Measurements from ENCODE around the gene IRAK3.

DNA sequence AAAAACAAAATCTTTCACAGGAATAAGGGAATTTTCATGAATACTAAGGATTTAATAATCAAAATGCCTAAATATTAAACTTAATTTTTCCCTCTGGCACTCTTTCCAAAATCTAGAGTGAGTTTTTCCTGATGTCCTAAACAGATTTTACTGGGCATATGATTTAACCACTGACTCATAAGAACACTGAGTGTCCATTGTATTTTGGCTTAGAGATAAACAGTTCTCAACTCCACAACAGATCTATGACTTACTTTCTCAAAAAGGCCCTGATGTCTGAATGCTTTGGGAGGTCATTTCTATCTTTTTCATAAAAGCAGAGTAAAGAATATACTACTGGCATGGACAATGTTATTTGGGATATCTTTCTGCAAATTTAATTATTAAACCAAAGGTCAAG lies 34.2 kb upstream of the IRAK3 start:
- no peak for TF ChIP-seq POLR2A (IDR thresholded peaks at IDR 0.05; ENCODE audit: low read depth)
- no peak for TF ChIP-seq CTCF (IDR thresholded peaks at IDR 0.05)
- no peak for TF ChIP-seq EP300 (IDR thresholded peaks at IDR 0.05)

All from esophagus muscularis mucosa (tissue), 4 donors.